ENCODE measurements around the gene GAPDH.
"Not testable (repeated sequence)": the region's sequence is repeated elsewhere in the genome, so short reads cannot be mapped to it uniquely, and the experiment has no call there.

GAPDH gene

GRCh38 chr12:6547987-6548386 is 13.7 kb downstream of the GAPDH start:
- no peak for DNase-seq

- no peak for DNase-seq
Observed at GRCh38 chr12:6548556-6548955, 14.2 kb downstream of the GAPDH start.

- no peak for DNase-seq
Observed at GRCh38 chr12:6548966-6549683, 14.8 kb downstream of the GAPDH start.

- no peak for DNase-seq
Observed at GRCh38 chr12:6549684-6550151, 15.4 kb downstream of the GAPDH start.

DNA sequence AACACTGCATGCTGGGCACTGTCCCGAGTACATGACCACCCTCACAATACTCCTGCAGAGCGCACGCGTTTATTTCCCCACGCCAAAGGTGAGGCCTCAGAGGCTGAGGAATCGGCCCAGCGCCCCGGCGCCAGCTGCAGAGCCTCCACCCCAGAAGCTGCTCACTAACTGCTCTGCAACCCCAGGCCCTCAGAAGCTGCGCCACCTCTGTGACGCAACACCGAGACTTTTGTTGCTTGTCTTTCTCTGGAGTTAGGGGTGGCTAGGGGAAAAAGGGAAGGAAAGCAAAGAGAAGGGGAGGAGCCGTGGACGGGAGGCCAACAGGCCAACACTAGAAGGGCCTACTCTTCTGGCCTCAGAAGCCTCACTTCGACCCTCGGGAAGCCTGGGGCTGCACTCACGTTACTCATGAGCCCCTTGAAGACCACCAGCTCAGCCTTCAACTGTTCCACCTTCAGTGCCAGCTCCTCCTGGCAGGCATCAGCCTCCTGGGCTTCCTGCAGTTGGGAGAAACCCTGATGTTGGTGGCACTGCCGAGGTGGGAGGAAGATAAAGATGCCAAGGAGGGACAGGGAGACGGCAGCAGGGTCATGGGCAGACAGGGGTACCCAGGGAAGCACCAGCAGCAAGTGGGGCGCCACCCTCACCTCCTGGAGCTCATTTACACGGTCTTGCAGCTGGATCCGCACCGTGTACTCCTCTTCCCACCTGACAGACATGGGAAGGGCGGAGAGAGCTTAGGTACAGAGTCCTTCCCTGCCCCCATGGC is 16.2 kb downstream of the GAPDH start:
- DNase-seq: no peak

- DNase-seq: no peak
Observed at GRCh38 chr12:6551063-6551461, 16.7 kb downstream of the GAPDH start.

GRCh38 chr12:6551496-6552139 is 17.3 kb downstream of the GAPDH start:
- no peak for DNase-seq

DNA sequence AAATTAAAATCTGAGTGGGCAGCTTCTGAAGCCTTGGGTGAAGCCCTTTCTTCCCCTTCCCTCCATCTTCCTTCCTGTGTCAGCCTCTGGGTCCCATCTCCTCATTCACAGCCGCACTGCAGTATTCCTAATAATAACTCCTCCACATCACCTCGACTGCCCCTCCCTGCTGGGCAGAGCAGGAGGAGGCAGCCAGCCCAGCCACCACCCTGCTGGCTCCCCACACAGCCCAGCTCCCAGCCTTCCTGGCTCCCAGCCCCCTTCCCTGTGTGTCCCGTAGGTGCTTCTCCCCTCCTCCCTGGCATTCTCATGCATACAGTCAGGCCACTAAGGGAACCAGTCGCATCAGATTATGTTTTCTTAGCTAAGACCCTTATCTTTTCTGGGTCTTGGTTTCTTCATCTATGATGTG is 17.8 kb downstream of the GAPDH start:
- no peak for DNase-seq

GRCh38 chr12:6553051-6553868 is 18.9 kb downstream of the GAPDH start:
- no peak for DNase-seq

DNA sequence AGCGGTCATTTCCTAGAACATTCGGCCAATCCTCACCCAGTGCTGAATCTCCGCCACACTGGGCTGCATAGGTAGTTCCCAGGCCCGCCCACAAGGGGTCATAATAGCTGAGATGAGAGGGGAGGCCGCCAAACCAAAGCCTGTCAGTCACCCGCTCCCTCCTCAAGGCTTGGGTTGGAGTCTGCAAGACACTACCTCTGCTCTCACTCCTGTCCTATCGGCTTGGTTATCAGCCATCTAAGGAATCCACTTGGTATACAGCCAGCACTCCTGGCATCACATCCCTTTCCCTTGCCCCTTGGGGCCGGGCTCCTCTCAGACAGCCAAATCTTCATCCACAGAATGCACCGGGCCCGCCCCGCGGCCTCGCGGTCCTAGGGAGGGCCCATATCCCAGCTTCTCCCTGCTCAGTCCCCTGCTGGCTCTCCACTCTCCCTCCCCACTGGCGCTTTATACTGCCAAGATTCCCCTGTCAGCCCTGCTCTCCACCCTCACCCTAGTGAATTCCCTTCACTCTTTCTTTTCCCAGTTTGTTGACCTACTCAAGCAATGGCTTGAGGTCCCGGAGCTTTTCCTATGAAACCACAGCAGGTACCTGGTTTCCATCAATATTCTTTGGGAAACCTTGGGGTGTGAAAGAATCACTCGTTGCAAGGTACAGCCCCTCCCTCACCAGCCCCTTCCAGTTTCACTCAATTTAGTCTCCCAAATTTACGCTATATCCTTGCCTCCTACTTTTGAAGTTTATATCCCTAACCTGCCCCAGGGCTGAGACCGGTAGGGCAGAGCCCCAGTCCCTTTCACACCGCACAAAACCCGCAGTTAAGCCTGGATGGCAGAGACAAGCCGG is 20.1 kb downstream of the GAPDH start:
- DNase-seq: peak; percentile 51

- no peak for DNase-seq
Observed at GRCh38 chr12:6555018-6555691, 20.8 kb downstream of the GAPDH start.

GRCh38 chr12:6556496-6556817 is 22.1 kb downstream of the GAPDH start:
- not testable (repeated sequence) for DNase-seq

- no peak for DNase-seq
Observed at GRCh38 chr12:6556857-6557256, 22.5 kb downstream of the GAPDH start.

- DNase-seq: not testable (repeated sequence)
Observed at GRCh38 chr12:6558014-6558760, 23.9 kb downstream of the GAPDH start.

GRCh38 chr12:6559500-6559899 is 25.2 kb downstream of the GAPDH start:
- no peak for DNase-seq

GRCh38 chr12:6560501-6561205 is 26.3 kb downstream of the GAPDH start:
- no peak for DNase-seq

GRCh38 chr12:6562881-6563280 is 28.6 kb downstream of the GAPDH start:
- DNase-seq: no peak

- peak; percentile 26 for DNase-seq
Observed at GRCh38 chr12:6563448-6564050, 29.2 kb downstream of the GAPDH start.

GRCh38 chr12:6567112-6567670 is 32.9 kb downstream of the GAPDH start:
- DNase-seq: no peak

Measured in NCI-H2107 (cell line).